Osteocyte (in vitro differentiated cells): ENCODE data around the gene ATP8A2. TPM values are rescaled to one million over a fixed set of nuclear protein-coding genes. Genes with fewer than 3 reads are reported as not detected.

Experiments used
- DNase-seq: peaks from one replicate; pipeline ENCODE4 v3.0.0; 2021; ENCODE audit warnings: mixed read lengths; ENCODE audit not compliant: unreplicated experiment; ENCODE audit errors: extremely low spot score
- H3K27ac Mint-ChIP-seq: one replicate; pipeline ENCODE4 v1.8.0; 2021; ENCODE audit warnings: mild to moderate bottlenecking, mixed read lengths; ENCODE audit not compliant: unreplicated experiment
- H3K27me3 Mint-ChIP-seq: one replicate; pipeline ENCODE4 v1.8.0; 2021; ENCODE audit warnings: mixed read lengths; ENCODE audit not compliant: unreplicated experiment
- H3K36me3 Mint-ChIP-seq: one replicate; pipeline ENCODE4 v1.8.0; 2021; ENCODE audit warnings: mixed read lengths; ENCODE audit not compliant: unreplicated experiment
- H3K4me1 Mint-ChIP-seq: one replicate; pipeline ENCODE4 v1.8.0; 2021; ENCODE audit warnings: mixed read lengths; ENCODE audit not compliant: unreplicated experiment
- H3K4me3 Mint-ChIP-seq: one replicate; pipeline ENCODE4 v1.8.0; 2021; ENCODE audit warnings: mild to moderate bottlenecking, moderate library complexity, mixed read lengths; ENCODE audit not compliant: unreplicated experiment
- H3K9me3 Mint-ChIP-seq: one replicate; pipeline ENCODE4 v1.8.0; 2021; ENCODE audit warnings: mixed read lengths; ENCODE audit not compliant: unreplicated experiment
- total RNA-seq: library from RNA; stranded (reverse); gene quantifications from 2 replicates; pipeline ENCODE4 v1.2.1, GENCODE V29; 2021
- TF ChIP-seq, protein P1 (sequence below): fragments of 200-600 bp; sonication (generic); IDR thresholded peaks from 2 replicates; pipeline ENCODE4 v1.5.0; 2021; ENCODE audit warnings: antibody characterized with exemption, mild to moderate bottlenecking, moderate library complexity

Gene ATP8A2
- total RNA-seq, 1 donor from 2014 or later = 1.1 TPM

GRCh38 chr13:25415241-25415640, 43.5 kb downstream of the ATP8A2 start:
- H3K4me3 Mint-ChIP-seq = no peak overlapping the region
- H3K27me3 Mint-ChIP-seq = peaks cover 44% of the 10 kb centered on the region
- no peak overlapping the region for H3K27ac Mint-ChIP-seq
- no peaks in the 10 kb centered on the region for H3K9me3 Mint-ChIP-seq
- DNase-seq = no peak
- no peaks in the 10 kb centered on the region for H3K4me1 Mint-ChIP-seq
- H3K36me3 Mint-ChIP-seq = no peaks in the 10 kb centered on the region
- TF ChIP-seq, protein P1, sequence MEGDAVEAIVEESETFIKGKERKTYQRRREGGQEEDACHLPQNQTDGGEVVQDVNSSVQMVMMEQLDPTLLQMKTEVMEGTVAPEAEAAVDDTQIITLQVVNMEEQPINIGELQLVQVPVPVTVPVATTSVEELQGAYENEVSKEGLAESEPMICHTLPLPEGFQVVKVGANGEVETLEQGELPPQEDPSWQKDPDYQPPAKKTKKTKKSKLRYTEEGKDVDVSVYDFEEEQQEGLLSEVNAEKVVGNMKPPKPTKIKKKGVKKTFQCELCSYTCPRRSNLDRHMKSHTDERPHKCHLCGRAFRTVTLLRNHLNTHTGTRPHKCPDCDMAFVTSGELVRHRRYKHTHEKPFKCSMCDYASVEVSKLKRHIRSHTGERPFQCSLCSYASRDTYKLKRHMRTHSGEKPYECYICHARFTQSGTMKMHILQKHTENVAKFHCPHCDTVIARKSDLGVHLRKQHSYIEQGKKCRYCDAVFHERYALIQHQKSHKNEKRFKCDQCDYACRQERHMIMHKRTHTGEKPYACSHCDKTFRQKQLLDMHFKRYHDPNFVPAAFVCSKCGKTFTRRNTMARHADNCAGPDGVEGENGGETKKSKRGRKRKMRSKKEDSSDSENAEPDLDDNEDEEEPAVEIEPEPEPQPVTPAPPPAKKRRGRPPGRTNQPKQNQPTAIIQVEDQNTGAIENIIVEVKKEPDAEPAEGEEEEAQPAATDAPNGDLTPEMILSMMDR = no peak

- DNase-seq = no peak
- Mint-ChIP-seq H3K27me3 (peaks cover 42% of the 10 kb centered on the region), H3K4me1 (no peaks in the 10 kb centered on the region), H3K36me3 (no peaks in the 10 kb centered on the region), H3K27ac (no peak overlapping the region), H3K9me3 (no peaks in the 10 kb centered on the region), H3K4me3 (no peak overlapping the region)
- TF ChIP-seq, protein P1 = no peak
Observed at GRCh38 chr13:25417535-25417934, 45.8 kb downstream of the ATP8A2 start.

- no peak for DNase-seq
- H3K36me3 Mint-ChIP-seq = no peaks in the 10 kb centered on the region
- TF ChIP-seq, protein P1 = no peak
- no peaks in the 10 kb centered on the region for H3K9me3 Mint-ChIP-seq
- no peaks in the 10 kb centered on the region for H3K4me1 Mint-ChIP-seq
- H3K27me3 Mint-ChIP-seq = peaks cover 43% of the 10 kb centered on the region
- H3K4me3 Mint-ChIP-seq = no peak overlapping the region
- no peak overlapping the region for H3K27ac Mint-ChIP-seq
Observed at GRCh38 chr13:25420161-25420560, 48.4 kb downstream of the ATP8A2 start.

GRCh38 chr13:25421612-25422011, 49.8 kb downstream of the ATP8A2 start:
- Mint-ChIP-seq H3K4me1 (no peaks in the 10 kb centered on the region), H3K27ac (no peak overlapping the region), H3K36me3 (no peaks in the 10 kb centered on the region), H3K27me3 (peaks cover 30% of the 10 kb centered on the region), H3K4me3 (no peak overlapping the region), H3K9me3 (peaks cover 4% of the 10 kb centered on the region)
- TF ChIP-seq, protein P1 = no peak
- DNase-seq = no peak

GRCh38 chr13:25422153-25422552, 50.4 kb downstream of the ATP8A2 start:
- no peak for DNase-seq
- Mint-ChIP-seq H3K27me3 (peaks cover 27% of the 10 kb centered on the region), H3K9me3 (peaks cover 4% of the 10 kb centered on the region), H3K36me3 (no peaks in the 10 kb centered on the region), H3K4me1 (no peaks in the 10 kb centered on the region), H3K27ac (no peak overlapping the region), H3K4me3 (no peak overlapping the region)
- TF ChIP-seq, protein P1 = no peak
